T47D (cell line): Measurements from ENCODE around the gene KCNMA1.

Source experiments
- DNase-seq, 2 experiments: peaks; one replicate each; pipeline versions ENCODE4 v3.0.0 to v3.0.0-alpha.2; 2011 to 2012; ENCODE audit warnings: low read depth in 1 of 2, low spot score in 1 of 2
- JUND ChIP-seq: IDR thresholded peaks from 2 replicates; pipeline ENCODE4 v1.6.1; 2012; ENCODE audit warnings: low read depth
- in situ Hi-C: cut with HindIII; loops from 2 replicates; pipeline ENCODE4 v1.10.0; 2016; ENCODE audit warnings: low sequenced_read_pairs, low pct_unique_long_range_greater_than_20kb

KCNMA1 gene

DNA sequence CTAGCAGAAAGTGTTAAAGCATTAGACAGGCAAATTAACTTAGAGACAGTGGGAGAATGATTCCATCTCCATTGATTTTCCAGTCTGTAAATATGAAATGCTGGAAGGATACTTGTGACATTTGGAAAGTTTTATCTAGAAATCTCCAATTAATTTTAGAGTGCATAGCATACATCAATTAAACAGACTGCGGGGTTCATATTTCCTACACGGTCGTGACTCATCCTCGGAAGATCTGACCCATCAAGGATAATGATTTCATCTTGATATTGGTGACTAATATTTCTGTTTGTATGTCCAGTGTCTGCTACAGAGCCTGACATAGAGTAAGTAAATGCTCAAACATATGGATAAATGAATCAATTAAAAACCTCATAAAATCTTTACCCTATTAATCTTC, 474.9 kb downstream of the KCNMA1 start:
- TF ChIP-seq JUND: no peak
- no peak for DNase-seq
- in situ Hi-C loops: no loop called here

GRCh38 chr10:77160679-77161078, 476.9 kb downstream of the KCNMA1 start:
- in situ Hi-C loops: no loop called here
- TF ChIP-seq JUND: no peak
- no peak for DNase-seq

DNA sequence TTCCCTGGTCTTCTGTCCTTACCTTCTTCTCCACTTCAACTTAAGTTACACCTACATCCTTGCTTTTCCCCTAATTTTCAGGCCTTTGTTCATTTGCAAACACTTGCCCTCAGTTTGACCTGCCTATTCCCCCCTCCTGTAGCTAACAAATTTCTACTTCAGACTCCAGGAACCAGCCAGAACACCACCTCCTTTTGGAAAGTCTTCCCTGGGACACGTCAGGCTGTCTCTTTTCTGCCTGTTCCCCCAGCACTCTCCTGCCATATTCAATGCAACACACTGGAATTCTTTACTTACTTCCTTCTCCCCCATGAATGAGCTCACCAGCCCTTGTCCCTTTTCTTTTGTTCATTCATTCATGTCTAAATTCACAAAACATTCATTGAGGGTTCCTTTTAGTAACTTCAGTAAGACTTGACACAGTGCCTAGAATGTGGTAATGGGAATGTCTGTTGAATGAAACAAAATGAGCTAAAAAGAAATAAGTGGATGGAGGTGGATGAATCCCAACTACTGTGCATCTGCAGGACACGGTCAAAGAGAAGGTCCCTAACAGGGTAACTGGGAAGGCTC, 478.0 kb downstream of the KCNMA1 start:
- DNase-seq: no peak
- in situ Hi-C loops: no loop called here
- TF ChIP-seq JUND: no peak

DNA sequence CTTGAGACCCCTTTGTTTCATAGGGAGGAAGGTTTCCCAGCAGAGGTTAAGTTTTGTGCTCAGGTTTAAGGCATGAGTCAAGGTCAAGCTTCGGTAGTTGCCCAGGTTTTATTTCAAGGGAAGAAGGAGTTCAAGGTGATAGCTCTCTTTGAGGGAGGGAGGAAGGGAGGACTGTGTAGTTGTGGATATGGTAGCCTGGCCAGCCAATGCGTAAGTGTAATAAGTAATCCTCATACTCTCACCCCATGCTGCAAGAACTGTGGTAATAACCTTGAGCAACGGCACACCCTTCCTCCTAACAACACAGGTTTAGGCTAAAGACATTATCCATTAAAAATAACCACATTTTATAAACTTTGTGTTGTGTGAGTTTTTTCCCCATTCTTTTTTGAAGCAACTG, 478.9 kb downstream of the KCNMA1 start:
- TF ChIP-seq JUND: no peak
- in situ Hi-C loops: no loop called here
- no peak for DNase-seq

DNA sequence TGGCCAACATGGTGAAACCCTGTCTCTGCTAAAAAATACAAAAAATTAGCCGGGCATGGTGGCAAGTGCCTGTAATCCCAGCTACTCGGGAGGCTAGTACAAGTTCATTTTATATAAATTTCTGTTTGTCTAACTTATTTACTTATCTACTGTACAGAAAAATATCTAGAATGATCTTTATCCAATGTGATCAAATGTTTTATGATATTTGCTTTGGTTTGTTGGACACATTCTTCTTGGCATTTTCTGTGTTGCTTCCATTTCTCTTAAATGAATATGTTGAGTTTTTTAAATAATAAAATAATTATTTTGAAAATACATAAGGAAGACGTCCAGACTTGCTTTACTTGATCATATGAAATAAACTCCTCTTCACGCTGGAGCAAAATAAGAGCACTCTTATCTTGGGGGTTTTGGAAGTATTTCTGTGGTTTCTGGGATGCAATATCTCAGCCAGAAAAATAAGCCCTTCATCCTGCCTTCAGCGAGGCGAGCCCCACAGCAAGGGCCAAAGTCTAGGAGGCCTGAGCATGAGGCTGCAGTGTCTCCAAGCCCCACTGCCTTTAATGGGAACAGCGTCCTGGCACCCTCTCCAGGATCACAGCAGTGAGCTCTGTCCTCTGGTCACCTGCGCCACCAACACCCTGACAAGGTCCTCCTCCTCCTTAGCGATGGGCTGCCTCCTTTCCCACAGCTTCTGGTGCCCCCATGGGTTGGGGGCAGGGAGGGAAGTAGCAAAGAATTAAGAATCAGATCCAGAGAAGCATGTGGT, 480.2 kb downstream of the KCNMA1 start:
- in situ Hi-C loops: no loop called here
- no peak for TF ChIP-seq JUND
- no peak for DNase-seq

DNA sequence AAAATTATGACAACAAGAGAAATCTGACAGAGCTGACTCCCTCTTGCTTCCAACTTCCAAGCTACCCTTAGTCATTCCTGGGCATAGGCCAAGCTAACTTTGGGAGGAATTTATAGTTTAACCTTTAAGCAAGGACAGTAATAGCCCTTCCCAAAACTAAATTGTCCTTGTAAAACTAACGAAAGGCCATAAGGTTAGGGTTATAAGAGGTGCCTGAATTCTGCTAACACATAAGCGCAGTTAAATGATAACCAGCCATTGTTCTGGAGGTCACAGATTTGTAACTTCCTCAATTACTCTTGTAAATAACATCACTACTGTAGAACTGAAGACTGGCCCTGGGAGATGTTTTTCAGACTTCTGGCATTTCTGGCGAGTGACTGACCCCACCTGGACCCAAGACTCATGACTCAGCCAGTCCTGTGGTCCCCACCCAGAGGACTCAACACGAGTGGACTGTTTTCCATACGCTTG, 481.2 kb downstream of the KCNMA1 start:
- DNase-seq: no peak
- in situ Hi-C loops: no loop called here
- TF ChIP-seq JUND: no peak

- DNase-seq: no peak
- in situ Hi-C loops: no loop called here
- no peak for TF ChIP-seq JUND
These were observed 485.4 kb downstream of the KCNMA1 start for GRCh38 chr10:77152256-77152655.

- DNase-seq: no peak
- TF ChIP-seq JUND: no peak
- in situ Hi-C loops: no loop called here
These were observed 486.2 kb downstream of the KCNMA1 start for GRCh38 chr10:77151408-77151807.

DNA sequence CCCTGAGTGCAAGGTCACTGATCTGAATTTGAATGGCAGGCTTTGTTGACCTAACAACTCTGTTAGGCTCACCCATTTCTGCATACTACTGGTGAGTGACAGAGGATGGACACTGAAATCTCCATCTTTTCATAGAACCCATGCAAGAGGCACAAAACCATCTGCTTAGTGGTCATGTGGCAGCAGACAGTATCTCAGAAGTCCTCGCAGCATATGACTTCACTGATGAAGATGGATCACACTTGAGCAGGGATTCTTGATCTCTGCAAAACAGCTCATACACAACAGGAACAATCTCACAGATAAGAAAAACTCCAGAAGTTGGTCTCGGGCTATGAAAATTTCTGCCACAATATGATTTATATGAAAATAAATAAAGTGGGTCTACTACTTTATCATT, 487.9 kb downstream of the KCNMA1 start:
- DNase-seq: no peak
- TF ChIP-seq JUND: no peak
- in situ Hi-C loops: no loop called here

DNA sequence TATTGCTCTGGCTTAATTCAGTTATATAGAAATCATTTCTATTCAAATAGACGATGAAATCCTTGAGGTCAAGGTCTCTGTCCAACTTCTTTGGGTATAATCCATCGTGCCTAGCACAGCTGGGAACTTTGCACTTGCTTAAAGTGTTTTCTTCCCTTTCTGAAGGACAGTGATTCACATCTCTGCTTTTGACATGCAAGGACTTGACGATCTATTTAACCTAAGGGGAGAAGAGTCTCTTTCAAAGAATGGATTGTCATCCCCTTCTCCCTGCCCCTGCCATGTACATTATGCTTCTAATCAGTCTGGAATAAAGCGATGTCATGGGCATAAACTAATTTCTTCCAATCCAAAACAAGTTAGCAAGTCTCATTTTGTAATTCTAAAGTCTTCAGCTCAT, 488.6 kb downstream of the KCNMA1 start:
- in situ Hi-C loops: no loop called here
- TF ChIP-seq JUND: no peak
- DNase-seq: no peak

- TF ChIP-seq JUND: no peak
- DNase-seq: no peak
- in situ Hi-C loops: no loop called here
These were observed 489.7 kb downstream of the KCNMA1 start for GRCh38 chr10:77147871-77148270.

- TF ChIP-seq JUND: no peak
- no peak for DNase-seq
- in situ Hi-C loops: no loop called here
These were observed 490.8 kb downstream of the KCNMA1 start for GRCh38 chr10:77146712-77147336.

DNA sequence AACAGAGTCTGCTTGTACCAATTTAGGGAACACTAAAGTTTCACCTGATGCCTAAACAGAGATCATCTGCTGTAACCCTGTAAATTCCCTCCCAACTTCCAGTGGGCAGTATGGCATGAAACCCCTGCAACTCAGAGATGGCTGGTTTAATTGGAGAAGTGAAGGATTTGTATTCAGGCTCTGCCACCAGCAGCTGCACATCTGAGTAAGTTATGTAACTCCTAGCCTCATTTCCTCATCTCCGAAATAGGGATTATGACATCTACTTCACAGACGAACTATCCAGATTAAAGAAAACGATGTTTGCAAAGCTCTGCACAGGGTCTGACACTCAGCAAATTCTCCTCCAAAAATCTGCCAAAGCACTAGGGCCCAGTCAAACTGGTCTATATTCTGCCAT, 493.0 kb downstream of the KCNMA1 start:
- TF ChIP-seq JUND: no peak
- in situ Hi-C loops: no loop called here
- no peak for DNase-seq
